Measurements from ENCODE around the gene IL13.

IL13 gene

GRCh38 chr5:132651838-132652469 lies 6.0 kb upstream of the IL13 start:
- TF ChIP-seq EZH2phosphoT487 (IDR thresholded peaks at IDR 0.05; ENCODE audit: borderline replicate concordance) (no peak), CTCF (conservative IDR thresholded peaks at IDR 0.05; ENCODE audit: low read length) (no peak)
- H3K36me3 ChIP-seq (ENCODE audit: insufficient read depth, low read length): no peaks in the 10 kb centered on the region
- H2AFZ ChIP-seq (ENCODE audit: low read length): no peak overlapping the region
- H3K9ac ChIP-seq (ENCODE audit: low read depth, low read length, poor library complexity, severe bottlenecking): no peak overlapping the region
- H3K4me1 ChIP-seq (ENCODE audit: insufficient read depth, low read length, poor library complexity, severe bottlenecking): no peaks in the 10 kb centered on the region
- H3K9me2 ChIP-seq (replicated peaks; ENCODE audit: low read depth, low read length): no peaks in the 10 kb centered on the region
- no peaks in the 10 kb centered on the region for H3K79me2 ChIP-seq (ENCODE audit: insufficient read depth, low read length)
- H4K20me1 ChIP-seq (ENCODE audit: insufficient read depth, low read length, poor library complexity, severe bottlenecking): no peaks in the 10 kb centered on the region
- no peak overlapping the region for H3K4me2 ChIP-seq (ENCODE audit: low read depth, low read length, poor library complexity, severe bottlenecking)
- H3F3A ChIP-seq (ENCODE audit: low read depth): no peaks in the 10 kb centered on the region
- no peaks in the 10 kb centered on the region for H3K9me3 ChIP-seq (ENCODE audit: insufficient read depth, low read depth, low read length)
- no peak overlapping the region for H3K4me3 ChIP-seq (ENCODE audit: low read length, poor library complexity, severe bottlenecking)
- no peaks in the 10 kb centered on the region for H3K27me3 ChIP-seq (ENCODE audit: insufficient read depth, low read length, poor library complexity, severe bottlenecking)

GRCh38 chr5:132653716-132654115 lies 4.3 kb upstream of the IL13 start:
- no peaks in the 10 kb centered on the region for H3K9me3 ChIP-seq (ENCODE audit: insufficient read depth, low read depth, low read length)
- H3K79me2 ChIP-seq (ENCODE audit: insufficient read depth, low read length): no peaks in the 10 kb centered on the region
- no peak overlapping the region for H3K4me2 ChIP-seq (ENCODE audit: low read depth, low read length, poor library complexity, severe bottlenecking)
- H3K36me3 ChIP-seq (ENCODE audit: insufficient read depth, low read length): no peaks in the 10 kb centered on the region
- no peak overlapping the region for H3K4me3 ChIP-seq (ENCODE audit: low read length, poor library complexity, severe bottlenecking)
- H3F3A ChIP-seq (ENCODE audit: low read depth): no peaks in the 10 kb centered on the region
- H4K20me1 ChIP-seq (ENCODE audit: insufficient read depth, low read length, poor library complexity, severe bottlenecking): no peaks in the 10 kb centered on the region
- no peak overlapping the region for H2AFZ ChIP-seq (ENCODE audit: low read length)
- H3K4me1 ChIP-seq (ENCODE audit: insufficient read depth, low read length, poor library complexity, severe bottlenecking): no peaks in the 10 kb centered on the region
- TF ChIP-seq EZH2phosphoT487 (IDR thresholded peaks at IDR 0.05; ENCODE audit: borderline replicate concordance) (no peak), CTCF (conservative IDR thresholded peaks at IDR 0.05; ENCODE audit: low read length) (no peak)
- H3K27me3 ChIP-seq (ENCODE audit: insufficient read depth, low read length, poor library complexity, severe bottlenecking): no peaks in the 10 kb centered on the region
- no peaks in the 10 kb centered on the region for H3K9me2 ChIP-seq (replicated peaks; ENCODE audit: low read depth, low read length)
- H3K9ac ChIP-seq (ENCODE audit: low read depth, low read length, poor library complexity, severe bottlenecking): no peak overlapping the region

- TF ChIP-seq CTCF (conservative IDR thresholded peaks at IDR 0.05; ENCODE audit: low read length): no peak
- TF ChIP-seq EZH2phosphoT487 (IDR thresholded peaks at IDR 0.05; ENCODE audit: borderline replicate concordance): no peak
- no peaks in the 10 kb centered on the region for H3K79me2 ChIP-seq (ENCODE audit: insufficient read depth, low read length)
- H2AFZ ChIP-seq (ENCODE audit: low read length): no peak overlapping the region
- no peaks in the 10 kb centered on the region for H3F3A ChIP-seq (ENCODE audit: low read depth)
- no peak overlapping the region for H3K9ac ChIP-seq (ENCODE audit: low read depth, low read length, poor library complexity, severe bottlenecking)
- no peaks in the 10 kb centered on the region for H4K20me1 ChIP-seq (ENCODE audit: insufficient read depth, low read length, poor library complexity, severe bottlenecking)
- no peaks in the 10 kb centered on the region for H3K27me3 ChIP-seq (ENCODE audit: insufficient read depth, low read length, poor library complexity, severe bottlenecking)
- H3K9me3 ChIP-seq (ENCODE audit: insufficient read depth, low read depth, low read length): no peaks in the 10 kb centered on the region
- no peaks in the 10 kb centered on the region for H3K4me1 ChIP-seq (ENCODE audit: insufficient read depth, low read length, poor library complexity, severe bottlenecking)
- no peak overlapping the region for H3K4me2 ChIP-seq (ENCODE audit: low read depth, low read length, poor library complexity, severe bottlenecking)
- H3K4me3 ChIP-seq (ENCODE audit: low read length, poor library complexity, severe bottlenecking): no peak overlapping the region
- H3K9me2 ChIP-seq (replicated peaks; ENCODE audit: low read depth, low read length): no peaks in the 10 kb centered on the region
- no peaks in the 10 kb centered on the region for H3K36me3 ChIP-seq (ENCODE audit: insufficient read depth, low read length)
Measured at GRCh38 chr5:132655821-132656773, 1.9 kb upstream of the IL13 start.

Measured in Loucy (cell line).